ENCODE results near the gene RPS6KA2. TPM values are rescaled to one million over a fixed set of nuclear protein-coding genes. Genes with fewer than 3 reads are reported as not detected.

Gene RPS6KA2
- total and polyA plus RNA-seq, 2 experiments from 2014 or later: 12.5 to 25.3 TPM

DNA sequence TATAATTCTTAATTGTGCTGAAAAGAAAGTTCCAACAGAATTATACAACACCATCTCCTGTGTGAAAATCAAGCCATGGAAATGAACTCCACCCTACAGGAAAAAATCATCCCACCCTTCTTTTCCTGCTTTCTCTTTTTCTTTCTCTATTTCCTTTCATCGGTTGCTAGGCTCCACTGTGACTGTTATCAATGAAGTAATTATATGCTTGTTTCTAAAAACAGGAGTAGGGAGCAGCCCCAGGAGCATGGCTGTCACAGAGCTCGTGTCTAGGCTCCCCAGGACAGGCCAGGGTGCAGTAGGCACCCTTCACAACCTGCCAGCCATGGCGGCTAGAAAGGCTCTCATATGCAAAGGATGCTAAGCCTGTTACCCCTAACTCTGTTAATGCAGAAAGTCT, 257.3 kb downstream of the RPS6KA2 start:
- no peak for DNase-seq (ENCODE audit: low spot score)
- Mint-ChIP-seq H3K4me3 (no peak overlapping the region), H3K9me3 (peaks cover 3% of the 10 kb centered on the region; the same call in 2 of the 3 replicates), H3K36me3 (ENCODE audit: low read depth) (no peaks in the 10 kb centered on the region), H3K4me1 (peaks cover 44% of the 10 kb centered on the region), H3K27me3 (ENCODE audit: insufficient read depth, low read depth, poor library complexity) (no peaks in the 10 kb centered on the region), H3K27ac (no peak overlapping the region)
- H4K20me1 ChIP-seq (replicated peaks; ENCODE audit: insufficient read depth): no peaks in the 10 kb centered on the region
- no peaks in the 10 kb centered on the region for H3K36me3 ChIP-seq (ENCODE audit: insufficient read depth)
- H3K4me3 ChIP-seq: no peak overlapping the region
- H3K9me2 ChIP-seq (ENCODE audit: insufficient read depth): no peaks in the 10 kb centered on the region
- H3K27me3 ChIP-seq (ENCODE audit: insufficient read depth): no peaks in the 10 kb centered on the region
- no peak overlapping the region for H2AFZ ChIP-seq
- no peak for ATAC-seq
- H3K27ac ChIP-seq (ENCODE audit: low read depth): no peak overlapping the region
- no peaks in the 10 kb centered on the region for H3K79me2 ChIP-seq (replicated peaks; ENCODE audit: insufficient read depth)
- no peaks in the 10 kb centered on the region for H3F3A ChIP-seq (replicated peaks; ENCODE audit: low read depth)
- no peak for TF ChIP-seq EZH2phosphoT487 (IDR thresholded peaks at IDR 0.05; ENCODE audit: unreplicated experiment)
- no peak for TF ChIP-seq POLR2AphosphoS5 (IDR thresholded peaks at IDR 0.05; ENCODE audit: low read depth)
- TF ChIP-seq NANOG (IDR thresholded peaks at IDR 0.05; ENCODE audit: borderline replicate concordance): no peak
- TF ChIP-seq, protein P1, sequence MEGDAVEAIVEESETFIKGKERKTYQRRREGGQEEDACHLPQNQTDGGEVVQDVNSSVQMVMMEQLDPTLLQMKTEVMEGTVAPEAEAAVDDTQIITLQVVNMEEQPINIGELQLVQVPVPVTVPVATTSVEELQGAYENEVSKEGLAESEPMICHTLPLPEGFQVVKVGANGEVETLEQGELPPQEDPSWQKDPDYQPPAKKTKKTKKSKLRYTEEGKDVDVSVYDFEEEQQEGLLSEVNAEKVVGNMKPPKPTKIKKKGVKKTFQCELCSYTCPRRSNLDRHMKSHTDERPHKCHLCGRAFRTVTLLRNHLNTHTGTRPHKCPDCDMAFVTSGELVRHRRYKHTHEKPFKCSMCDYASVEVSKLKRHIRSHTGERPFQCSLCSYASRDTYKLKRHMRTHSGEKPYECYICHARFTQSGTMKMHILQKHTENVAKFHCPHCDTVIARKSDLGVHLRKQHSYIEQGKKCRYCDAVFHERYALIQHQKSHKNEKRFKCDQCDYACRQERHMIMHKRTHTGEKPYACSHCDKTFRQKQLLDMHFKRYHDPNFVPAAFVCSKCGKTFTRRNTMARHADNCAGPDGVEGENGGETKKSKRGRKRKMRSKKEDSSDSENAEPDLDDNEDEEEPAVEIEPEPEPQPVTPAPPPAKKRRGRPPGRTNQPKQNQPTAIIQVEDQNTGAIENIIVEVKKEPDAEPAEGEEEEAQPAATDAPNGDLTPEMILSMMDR (conservative IDR thresholded peaks at IDR 0.05; ENCODE audit: low read depth in 2 of 2): no peak
- TF ChIP-seq, protein P2, sequence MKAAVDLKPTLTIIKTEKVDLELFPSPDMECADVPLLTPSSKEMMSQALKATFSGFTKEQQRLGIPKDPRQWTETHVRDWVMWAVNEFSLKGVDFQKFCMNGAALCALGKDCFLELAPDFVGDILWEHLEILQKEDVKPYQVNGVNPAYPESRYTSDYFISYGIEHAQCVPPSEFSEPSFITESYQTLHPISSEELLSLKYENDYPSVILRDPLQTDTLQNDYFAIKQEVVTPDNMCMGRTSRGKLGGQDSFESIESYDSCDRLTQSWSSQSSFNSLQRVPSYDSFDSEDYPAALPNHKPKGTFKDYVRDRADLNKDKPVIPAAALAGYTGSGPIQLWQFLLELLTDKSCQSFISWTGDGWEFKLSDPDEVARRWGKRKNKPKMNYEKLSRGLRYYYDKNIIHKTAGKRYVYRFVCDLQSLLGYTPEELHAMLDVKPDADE (IDR thresholded peaks at IDR 0.05): no peak
- TF ChIP-seq, protein P3, sequence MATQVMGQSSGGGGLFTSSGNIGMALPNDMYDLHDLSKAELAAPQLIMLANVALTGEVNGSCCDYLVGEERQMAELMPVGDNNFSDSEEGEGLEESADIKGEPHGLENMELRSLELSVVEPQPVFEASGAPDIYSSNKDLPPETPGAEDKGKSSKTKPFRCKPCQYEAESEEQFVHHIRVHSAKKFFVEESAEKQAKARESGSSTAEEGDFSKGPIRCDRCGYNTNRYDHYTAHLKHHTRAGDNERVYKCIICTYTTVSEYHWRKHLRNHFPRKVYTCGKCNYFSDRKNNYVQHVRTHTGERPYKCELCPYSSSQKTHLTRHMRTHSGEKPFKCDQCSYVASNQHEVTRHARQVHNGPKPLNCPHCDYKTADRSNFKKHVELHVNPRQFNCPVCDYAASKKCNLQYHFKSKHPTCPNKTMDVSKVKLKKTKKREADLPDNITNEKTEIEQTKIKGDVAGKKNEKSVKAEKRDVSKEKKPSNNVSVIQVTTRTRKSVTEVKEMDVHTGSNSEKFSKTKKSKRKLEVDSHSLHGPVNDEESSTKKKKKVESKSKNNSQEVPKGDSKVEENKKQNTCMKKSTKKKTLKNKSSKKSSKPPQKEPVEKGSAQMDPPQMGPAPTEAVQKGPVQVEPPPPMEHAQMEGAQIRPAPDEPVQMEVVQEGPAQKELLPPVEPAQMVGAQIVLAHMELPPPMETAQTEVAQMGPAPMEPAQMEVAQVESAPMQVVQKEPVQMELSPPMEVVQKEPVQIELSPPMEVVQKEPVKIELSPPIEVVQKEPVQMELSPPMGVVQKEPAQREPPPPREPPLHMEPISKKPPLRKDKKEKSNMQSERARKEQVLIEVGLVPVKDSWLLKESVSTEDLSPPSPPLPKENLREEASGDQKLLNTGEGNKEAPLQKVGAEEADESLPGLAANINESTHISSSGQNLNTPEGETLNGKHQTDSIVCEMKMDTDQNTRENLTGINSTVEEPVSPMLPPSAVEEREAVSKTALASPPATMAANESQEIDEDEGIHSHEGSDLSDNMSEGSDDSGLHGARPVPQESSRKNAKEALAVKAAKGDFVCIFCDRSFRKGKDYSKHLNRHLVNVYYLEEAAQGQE (IDR thresholded peaks at IDR 0.05; ENCODE audit: unreplicated experiment): no peak
- peaks cover 22% of the 10 kb centered on the region for H3K4me1 ChIP-seq (ENCODE audit: insufficient read depth)
- no peak overlapping the region for H3K4me2 ChIP-seq

DNA sequence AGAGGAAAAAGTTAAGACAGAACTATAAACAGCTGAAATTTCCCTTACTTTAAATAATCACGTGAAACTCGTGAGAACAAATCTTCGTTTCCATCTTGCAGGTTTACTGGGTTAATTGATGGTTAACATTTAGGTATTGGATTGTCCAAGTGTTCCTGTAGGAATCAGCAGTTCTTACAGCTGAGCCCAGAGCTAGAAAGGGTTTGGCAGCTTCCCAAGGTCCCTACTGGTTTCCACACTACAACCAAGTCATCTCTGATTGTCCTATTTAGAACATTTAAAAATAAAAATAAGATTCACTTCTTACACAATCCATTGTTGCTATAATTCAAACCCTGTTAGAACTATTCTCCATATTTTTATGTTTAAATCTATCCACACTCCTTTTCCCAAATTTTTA, 260.1 kb downstream of the RPS6KA2 start:
- peaks cover 49% of the 10 kb centered on the region for H3K4me1 Mint-ChIP-seq
- no peaks in the 10 kb centered on the region for H3K27me3 ChIP-seq (ENCODE audit: insufficient read depth)
- ATAC-seq (no peak), DNase-seq (ENCODE audit: low spot score) (no peak)
- no peaks in the 10 kb centered on the region for H3F3A ChIP-seq (replicated peaks; ENCODE audit: low read depth)
- H3K27ac Mint-ChIP-seq: peak overlapping the region; percentile 99; the same call in 1 of the 2 replicates
- no peaks in the 10 kb centered on the region for H4K20me1 ChIP-seq (replicated peaks; ENCODE audit: insufficient read depth)
- H3K27me3 Mint-ChIP-seq (ENCODE audit: insufficient read depth, low read depth, poor library complexity): no peaks in the 10 kb centered on the region
- H3K36me3 Mint-ChIP-seq (ENCODE audit: low read depth): peaks cover 11% of the 10 kb centered on the region; the same call in 2 of the 3 replicates
- H3K27ac ChIP-seq (ENCODE audit: low read depth): peak overlapping the region; percentile 88
- H3K36me3 ChIP-seq (ENCODE audit: insufficient read depth): no peaks in the 10 kb centered on the region
- no peak overlapping the region for H2AFZ ChIP-seq
- no peaks in the 10 kb centered on the region for H3K9me3 Mint-ChIP-seq
- H3K4me2 ChIP-seq: peak overlapping the region; percentile 52
- H3K9me2 ChIP-seq (ENCODE audit: insufficient read depth): no peaks in the 10 kb centered on the region
- H3K4me3 ChIP-seq: no peak overlapping the region
- peaks cover 28% of the 10 kb centered on the region for H3K4me1 ChIP-seq (ENCODE audit: insufficient read depth)
- no peaks in the 10 kb centered on the region for H3K79me2 ChIP-seq (replicated peaks; ENCODE audit: insufficient read depth)
- no peak overlapping the region for H3K4me3 Mint-ChIP-seq
- TF ChIP-seq, protein P4, sequence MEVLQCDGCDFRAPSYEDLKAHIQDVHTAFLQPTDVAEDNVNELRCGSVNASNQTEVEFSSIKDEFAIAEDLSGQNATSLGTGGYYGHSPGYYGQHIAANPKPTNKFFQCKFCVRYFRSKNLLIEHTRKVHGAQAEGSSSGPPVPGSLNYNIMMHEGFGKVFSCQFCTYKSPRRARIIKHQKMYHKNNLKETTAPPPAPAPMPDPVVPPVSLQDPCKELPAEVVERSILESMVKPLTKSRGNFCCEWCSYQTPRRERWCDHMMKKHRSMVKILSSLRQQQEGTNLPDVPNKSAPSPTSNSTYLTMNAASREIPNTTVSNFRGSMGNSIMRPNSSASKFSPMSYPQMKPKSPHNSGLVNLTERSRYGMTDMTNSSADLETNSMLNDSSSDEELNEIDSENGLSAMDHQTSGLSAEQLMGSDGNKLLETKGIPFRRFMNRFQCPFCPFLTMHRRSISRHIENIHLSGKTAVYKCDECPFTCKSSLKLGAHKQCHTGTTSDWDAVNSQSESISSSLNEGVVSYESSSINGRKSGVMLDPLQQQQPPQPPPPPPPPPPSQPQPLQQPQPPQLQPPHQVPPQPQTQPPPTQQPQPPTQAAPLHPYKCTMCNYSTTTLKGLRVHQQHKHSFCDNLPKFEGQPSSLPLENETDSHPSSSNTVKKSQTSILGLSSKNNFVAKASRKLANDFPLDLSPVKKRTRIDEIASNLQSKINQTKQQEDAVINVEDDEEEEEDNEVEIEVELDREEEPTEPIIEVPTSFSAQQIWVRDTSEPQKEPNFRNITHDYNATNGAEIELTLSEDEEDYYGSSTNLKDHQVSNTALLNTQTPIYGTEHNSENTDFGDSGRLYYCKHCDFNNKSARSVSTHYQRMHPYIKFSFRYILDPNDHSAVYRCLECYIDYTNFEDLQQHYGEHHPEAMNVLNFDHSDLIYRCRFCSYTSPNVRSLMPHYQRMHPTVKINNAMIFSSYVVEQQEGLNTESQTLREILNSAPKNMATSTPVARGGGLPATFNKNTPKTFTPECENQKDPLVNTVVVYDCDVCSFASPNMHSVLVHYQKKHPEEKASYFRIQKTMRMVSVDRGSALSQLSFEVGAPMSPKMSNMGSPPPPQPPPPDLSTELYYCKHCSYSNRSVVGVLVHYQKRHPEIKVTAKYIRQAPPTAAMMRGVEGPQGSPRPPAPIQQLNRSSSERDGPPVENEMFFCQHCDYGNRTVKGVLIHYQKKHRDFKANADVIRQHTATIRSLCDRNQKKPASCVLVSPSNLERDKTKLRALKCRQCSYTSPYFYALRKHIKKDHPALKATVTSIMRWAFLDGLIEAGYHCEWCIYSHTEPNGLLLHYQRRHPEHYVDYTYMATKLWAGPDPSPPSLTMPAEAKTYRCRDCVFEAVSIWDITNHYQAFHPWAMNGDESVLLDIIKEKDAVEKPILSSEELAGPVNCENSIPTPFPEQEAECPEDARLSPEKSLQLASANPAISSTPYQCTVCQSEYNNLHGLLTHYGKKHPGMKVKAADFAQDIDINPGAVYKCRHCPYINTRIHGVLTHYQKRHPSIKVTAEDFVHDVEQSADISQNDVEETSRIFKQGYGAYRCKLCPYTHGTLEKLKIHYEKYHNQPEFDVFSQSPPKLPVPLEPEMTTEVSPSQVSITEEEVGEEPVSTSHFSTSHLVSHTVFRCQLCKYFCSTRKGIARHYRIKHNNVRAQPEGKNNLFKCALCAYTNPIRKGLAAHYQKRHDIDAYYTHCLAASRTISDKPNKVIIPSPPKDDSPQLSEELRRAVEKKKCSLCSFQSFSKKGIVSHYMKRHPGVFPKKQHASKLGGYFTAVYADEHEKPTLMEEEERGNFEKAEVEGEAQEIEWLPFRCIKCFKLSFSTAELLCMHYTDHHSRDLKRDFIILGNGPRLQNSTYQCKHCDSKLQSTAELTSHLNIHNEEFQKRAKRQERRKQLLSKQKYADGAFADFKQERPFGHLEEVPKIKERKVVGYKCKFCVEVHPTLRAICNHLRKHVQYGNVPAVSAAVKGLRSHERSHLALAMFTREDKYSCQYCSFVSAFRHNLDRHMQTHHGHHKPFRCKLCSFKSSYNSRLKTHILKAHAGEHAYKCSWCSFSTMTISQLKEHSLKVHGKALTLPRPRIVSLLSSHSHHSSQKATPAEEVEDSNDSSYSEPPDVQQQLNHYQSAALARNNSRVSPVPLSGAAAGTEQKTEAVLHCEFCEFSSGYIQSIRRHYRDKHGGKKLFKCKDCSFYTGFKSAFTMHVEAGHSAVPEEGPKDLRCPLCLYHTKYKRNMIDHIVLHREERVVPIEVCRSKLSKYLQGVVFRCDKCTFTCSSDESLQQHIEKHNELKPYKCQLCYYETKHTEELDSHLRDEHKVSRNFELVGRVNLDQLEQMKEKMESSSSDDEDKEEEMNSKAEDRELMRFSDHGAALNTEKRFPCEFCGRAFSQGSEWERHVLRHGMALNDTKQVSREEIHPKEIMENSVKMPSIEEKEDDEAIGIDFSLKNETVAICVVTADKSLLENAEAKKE (CRISPR knock-in tag; IDR thresholded peaks at IDR 0.05): no peak
